Renal cortical epithelial cell (primary cell): ENCODE measurements around the gene GPR18. TPM values are rescaled to one million over a fixed set of nuclear protein-coding genes. Genes with fewer than 3 reads are reported as not detected.
"Not testable (repeated sequence)": the region's sequence is repeated elsewhere in the genome, so short reads cannot be mapped to it uniquely, and the experiment has no call there.

Experiments used
- DNase-seq: peaks from one replicate; pipeline ENCODE4 v3.0.0-alpha.2; 2011; ENCODE audit warnings: low read depth
- total RNA-seq: library from RNA; depleted of rRNA; stranded (reverse); fragments of >200 nt; gene quantifications from 2 replicates; pipeline ENCODE4 v1.2.3, GENCODE V29; 2014

Gene GPR18
- total RNA-seq, 1 donor from 2014 or later: not detected

DNA sequence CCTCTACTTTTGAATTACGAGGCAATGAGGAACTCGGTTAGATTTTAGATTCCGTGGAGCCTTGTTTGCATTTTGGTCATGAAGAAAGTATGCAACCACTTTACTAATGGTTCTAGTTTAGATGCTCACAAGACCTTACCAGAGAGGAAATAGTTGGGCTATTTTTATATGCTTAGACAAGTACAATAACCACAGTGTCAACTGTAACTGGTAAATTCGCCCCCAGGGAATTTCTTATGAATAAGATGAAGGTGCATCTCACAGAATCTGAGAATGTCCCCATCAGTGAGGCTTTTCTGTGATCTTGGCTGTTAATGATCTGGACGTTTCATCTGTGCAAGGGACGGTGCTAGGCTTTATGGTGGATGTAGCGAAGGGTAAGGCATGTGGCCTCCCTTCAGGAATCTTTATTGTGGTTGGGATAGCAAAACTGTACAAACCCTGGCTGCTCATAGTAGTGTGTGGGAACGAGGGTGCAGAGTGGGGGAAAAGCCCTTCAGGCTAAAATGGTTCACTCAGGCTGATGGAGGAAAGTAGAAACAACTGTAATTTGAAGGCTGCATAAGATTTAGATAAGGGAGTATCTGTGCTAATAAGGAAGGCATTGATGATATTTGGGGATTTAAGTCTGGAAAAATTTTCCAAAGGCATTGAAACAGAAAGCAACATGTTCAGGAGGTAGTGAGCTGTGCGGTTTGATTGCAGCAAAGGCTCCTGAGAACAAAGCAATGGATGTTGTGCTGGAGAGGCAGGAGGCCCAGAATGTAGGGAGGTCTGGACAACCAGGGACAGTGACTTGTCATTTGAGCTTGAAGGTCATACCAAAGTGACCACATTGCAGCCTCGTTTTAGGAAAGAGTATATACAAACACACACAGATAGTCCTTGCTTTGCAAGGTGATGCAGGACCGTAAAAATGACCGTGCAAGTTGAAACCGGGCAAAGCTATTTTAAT, 29.2 kb downstream of the GPR18 start:
- DNase-seq: peak; percentile 88

DNA sequence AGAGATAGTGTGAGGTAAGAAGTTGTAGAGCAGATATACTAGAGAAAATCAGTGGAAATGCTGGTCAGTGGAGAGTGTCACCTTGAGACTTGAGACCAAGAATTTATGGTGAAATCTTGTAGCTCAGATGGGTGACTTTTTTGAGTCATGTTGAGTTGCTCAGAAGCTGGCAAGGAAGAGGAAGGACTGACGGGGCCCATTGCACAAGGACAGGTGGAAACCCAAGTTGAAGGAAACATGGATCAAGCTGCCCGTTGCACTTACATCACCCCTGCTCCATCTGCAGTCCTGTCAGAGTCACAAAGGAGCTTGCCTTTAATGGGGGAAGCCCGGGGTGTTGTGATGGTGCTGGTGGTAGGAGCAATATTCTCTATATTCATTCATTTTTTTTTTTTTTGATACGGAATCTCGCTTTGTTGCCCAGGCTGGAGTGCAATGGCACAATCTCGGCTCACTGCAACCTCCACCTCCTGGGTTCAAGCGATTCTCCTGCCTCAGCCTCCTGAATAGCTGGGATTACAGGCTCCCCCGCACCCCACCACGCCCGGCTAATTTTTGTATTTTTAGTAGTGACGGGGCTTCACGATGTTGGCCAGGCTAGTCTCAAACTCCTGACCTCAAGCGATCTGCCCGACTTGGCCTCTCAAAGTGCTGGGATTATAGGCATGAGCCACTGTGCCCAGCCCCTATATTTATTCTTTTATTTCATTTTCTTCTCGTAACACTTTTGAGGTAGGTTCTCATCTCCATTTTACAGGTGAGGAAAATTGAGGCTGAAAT, 30.1 kb downstream of the GPR18 start:
- DNase-seq: peak; percentile 11

DNA sequence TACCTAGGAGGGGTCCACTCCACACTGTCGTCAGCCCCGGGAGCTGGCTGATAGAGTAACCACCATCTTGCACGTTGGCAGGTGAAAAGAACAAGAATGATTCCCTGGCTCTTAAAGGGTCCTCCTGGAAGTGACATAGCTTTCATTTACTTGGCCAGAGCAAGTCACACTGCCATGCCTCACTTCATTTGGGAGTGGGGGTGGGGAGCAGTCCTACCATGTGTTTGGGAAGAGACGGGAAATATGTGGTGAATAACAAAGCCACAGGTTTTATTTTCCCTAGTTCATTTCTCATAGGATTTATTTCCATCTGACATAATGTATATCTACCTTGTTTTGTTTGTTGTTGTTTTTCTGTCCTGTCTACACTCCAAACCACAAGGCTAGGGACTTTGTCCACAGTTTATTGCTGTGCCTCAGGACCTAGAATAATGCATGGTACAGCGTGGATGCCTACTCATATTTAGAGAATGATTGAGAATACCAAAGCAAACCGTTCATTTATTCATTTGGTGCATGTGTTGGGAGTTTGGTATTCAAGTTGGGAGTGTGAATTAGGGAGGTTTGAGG, 30.8 kb downstream of the GPR18 start:
- no peak for DNase-seq

DNA sequence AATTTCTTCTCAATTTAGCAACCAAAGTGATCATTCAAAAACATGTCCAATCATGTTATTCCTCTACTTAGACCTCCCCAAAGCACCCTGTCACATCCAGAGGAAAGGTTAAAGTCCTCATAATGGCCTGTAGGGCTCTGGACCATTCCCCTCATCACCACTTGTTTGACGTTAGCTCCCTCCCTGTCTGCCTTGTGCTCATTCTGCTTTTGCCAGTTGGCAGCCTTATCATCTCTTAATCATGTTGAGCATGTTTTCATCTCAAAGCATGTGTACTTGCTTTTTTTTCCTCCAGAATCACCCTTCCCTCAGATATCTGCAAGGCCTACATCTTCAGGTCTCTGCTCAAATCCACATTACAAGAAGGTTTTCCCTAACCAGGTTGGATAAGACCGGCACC, 31.7 kb downstream of the GPR18 start:
- DNase-seq: no peak

DNA sequence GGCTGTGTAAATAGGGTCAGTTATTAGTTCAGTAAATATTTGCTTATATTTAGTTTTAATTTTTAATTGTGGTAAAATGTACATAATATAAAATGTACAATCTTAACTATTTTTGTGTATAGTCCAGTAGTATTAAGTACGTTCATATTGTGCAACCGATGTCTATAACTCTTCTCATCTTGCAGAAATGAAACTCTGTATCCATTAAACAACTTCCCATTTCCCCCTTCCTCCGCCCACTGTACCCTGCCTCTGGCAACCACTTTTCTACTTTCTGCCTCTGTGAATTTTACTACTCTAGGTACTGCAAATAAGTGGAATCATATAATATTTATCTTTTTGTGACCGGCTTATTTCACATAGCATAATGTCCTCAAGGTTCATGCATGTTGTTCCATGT, 33.1 kb downstream of the GPR18 start:
- no peak for DNase-seq

DNA sequence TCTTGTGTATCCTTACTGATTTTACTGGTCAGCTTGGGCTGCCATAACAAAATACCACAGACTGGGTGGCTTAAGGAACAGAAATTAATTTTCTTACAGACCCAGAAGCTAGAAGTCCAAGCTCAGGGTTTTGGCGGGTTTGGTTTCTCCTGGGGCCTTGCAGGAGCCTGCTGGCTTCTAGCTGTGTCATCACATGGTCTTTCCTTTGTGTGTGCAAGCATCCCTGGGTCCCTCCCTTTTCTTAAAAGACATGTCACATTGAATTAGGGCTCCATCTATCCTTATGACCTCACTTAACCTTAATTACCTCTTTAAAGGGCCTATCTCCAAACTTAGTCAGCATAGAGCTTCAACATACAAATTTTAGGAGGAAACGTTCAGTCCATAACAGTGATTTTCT, 34.2 kb downstream of the GPR18 start:
- no peak for DNase-seq

DNA sequence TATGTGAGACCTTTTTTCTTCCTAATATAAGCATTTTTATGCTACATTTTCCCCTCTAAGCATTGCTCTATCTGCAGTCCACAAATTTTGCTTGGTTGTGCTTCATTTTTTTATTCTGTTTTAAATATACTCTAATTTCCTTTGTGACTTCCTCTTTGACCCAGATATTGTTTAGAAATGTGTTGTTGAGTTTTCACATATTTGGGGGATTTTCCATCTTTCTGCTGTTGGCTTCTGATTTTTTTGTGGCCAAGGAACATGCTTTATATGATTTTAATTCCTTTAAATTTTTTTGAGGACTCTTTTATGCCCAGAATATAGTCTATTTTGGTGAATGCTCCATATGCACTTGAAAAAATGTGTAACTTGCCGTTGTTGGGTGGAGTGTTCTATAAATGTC, 34.6 kb downstream of the GPR18 start:
- DNase-seq: no peak

DNA sequence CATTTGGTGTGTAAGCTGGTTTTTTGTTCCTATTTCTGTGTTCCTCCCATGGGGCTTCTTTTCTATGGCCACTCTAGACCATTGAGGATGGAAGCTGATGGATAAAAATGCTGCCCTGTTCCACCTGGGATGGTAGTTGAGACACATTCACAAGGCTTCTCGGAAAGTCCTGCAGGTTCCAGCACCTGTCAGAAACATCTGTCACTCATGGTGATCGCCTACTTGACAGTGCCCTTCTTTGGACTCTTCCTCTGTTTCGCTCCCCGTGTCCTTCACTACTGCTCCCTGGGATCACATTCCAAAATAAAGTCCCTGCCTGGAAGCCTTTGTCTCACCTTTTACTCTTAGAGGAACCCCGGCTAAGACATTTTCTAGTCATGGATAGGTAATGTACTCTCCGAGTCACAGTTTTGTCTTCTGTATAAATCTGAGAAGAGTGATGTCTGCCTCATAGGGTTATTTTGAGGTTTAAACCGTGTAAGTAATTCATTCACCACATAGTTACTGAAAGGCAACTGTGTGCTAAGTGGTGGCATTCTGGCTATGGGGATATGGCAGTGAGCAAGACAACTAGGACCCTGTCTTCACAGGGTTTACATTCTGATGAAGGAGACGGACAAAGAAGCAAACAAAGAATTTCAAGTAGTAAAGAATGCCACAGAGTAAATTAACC, 36.5 kb downstream of the GPR18 start:
- no peak for DNase-seq

DNA sequence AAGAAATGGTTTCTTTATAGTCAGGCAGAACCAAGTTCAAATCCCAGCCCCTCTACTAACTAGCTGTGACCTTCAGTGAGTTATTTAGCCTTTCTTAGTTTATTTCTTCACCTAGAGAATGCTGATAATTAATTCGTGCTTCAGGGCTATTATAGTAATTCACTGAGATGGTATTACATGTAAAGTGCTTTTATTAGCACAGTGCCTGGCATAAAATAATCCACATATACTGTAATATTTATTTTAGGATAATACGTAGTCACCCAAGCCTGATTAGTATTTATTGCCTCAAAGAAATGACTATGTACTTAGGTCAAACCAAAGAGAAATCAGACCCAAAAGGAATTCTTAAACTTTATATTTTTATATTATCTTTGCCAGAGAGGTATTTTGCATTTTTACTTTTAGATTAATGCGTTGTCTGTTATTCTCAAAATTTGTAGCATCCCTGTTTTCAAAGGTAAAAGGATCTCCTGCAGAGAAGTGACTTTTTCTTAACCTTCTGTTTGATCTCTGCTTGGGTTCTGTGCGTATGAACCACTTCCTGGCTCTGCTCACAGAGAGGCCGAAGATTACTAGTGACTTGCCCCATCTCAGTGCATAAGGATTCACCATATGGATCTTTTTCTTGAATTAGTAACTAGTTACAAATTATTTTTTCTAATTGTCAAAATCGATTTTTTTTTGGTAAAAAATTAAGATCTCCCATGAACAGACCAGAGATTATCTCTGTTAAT, 37.8 kb downstream of the GPR18 start:
- DNase-seq: no peak

DNA sequence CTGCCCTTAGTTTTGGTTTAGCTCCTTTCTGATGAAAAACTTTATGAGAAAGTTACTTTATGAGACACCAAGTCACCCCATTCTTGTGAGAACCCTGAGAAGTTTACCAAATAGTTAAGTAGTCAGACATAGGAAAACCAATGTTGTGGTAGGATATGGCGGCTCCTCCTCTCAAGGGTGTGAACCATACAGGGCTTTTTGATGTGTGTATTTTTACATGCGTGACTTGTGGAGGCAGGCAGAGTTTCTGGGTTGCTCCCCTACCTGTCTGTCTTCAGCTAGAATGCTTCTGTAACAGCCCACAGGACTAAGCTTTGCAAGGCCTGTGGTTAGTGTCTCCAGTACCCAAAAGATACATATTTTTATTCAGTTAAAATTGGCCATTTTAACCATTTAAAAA, 39.2 kb downstream of the GPR18 start:
- DNase-seq: no peak

DNA sequence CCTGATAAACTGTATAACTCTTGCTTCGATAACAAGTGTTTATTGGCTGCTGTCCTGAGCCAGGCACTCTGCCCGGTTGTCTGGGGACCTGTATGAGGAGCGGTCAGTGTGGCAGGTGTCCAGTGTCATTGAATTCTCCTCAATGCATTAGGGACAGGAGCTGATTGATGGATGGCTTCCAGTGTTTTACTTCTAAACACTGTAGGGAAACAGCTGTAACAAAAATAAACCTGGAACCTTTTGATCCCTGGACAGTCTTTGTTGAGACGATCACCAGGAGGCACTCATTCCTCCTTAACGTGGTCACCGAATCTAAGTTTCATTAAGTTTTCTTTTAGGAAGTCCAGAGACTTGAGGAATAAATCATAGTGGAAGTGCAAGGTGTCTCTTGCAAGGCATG, 39.6 kb downstream of the GPR18 start:
- no peak for DNase-seq

DNA sequence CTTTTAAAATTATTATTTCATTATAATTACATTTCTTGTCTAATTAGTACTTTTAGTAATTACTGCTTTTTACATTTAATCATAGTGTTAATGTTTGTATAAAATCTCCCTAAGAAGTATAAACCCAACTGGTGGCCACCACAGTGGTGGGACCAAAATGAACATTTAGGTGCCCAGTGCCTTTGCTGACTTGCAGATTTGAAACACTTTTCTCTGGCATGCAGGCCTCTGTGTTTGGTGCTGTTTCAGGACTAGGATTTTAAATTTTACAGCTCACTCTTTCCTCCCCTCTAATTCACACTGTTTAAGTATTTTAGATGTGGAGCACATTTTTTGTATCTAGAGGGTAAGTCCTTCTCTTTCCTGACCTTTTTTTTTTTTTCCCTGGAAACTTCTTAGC, 40.1 kb downstream of the GPR18 start:
- DNase-seq: no peak

DNA sequence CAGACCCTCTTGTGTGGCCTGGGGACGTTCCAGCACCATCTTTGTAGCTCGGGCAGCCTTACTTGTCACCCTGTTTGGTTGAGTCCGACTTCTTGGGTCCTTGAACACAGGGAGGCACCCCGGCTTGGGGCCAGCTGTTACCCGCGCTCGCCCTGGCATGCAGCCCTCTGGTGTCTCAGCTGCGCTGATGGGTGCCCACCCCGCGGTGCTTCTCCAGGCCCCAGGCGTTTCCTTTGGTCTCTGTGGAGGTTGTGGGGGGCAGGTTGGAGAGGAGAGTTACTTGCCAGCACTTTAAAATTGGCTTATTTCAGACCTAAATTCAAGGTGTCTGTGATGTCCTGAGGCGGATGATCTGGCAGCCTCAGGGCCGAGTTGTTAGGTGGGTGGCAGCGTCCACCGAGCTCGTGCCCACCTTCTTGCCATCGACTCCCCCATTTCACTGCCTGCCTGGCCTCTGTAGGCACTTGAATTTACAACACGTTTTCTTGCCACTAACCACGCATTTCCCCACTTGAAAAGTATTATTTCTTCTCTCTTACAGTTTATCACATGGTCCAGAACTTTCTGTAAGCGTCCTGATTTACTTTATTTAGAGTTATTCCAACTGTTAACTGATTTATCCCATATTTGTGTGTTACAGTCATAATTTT, 40.6 kb downstream of the GPR18 start:
- DNase-seq: no peak

DNA sequence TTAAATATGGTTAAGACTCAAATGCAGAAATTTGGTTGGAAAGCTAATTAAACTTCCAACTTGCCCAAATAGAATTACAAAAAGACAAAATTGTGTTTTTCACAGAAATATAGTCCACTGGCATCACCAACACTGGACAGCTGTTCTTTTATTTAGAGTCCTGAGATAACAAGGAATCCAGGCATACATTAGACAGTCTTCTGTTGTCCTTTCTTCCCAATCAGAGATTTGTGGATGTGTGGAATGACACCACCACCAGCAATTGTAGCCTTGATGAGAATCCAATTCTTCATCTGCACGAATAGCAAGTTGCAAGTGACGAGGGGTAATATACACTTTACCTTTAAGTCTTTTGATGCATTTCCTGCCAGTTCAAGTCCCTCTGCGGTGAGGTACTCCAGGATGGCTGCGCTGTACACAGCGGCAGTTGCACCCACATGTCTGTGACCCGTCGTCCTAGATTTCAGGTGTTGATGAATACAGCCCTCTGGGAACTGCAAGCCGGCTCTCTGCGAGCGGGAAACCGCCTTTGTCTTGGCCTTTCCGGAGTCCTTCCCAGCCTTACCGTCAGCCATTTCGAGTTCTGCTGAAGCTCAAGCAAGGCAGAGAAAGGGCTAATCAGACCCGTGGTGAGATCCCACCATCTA, 42.9 kb downstream of the GPR18 start:
- DNase-seq: no peak

DNA sequence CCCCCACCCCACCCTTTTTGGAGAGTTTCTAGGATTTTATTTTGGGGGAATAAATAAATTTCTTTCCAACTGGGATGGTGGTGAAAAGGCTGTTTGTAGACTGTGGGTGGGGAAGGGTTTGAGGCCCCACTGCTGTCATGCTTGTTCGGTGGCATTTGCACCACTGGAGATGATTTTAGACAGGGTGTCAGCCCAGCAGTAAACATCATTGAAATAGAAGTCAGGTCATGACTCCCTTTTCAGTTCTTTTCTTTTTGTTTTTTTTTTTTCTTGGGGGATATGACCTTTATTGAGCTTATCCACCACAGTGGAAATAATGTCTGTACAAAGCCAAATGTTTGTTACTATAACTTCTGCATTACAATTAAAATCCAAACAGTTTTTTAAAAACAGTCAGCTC, 43.4 kb downstream of the GPR18 start:
- DNase-seq: no peak

DNA sequence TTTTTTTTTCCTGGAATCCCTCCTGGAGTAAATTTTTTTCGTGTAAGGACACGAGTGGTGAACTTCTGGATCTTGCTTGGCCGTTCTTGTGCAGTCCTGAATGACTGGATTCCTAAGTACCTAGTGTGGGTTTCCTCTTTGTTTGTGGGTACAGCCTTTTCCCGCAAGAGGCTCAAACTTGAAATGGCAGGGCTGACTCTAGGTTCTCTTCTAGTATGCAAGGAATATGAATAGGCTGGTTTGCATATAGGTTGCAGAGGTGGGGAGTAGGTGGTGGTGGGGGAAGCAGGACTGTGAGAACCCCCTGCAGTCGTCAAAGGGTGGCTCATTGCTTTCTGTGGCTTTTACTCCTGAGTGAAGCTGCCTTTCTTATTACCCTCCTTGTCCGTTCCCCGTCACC, 43.9 kb downstream of the GPR18 start:
- DNase-seq: no peak

DNA sequence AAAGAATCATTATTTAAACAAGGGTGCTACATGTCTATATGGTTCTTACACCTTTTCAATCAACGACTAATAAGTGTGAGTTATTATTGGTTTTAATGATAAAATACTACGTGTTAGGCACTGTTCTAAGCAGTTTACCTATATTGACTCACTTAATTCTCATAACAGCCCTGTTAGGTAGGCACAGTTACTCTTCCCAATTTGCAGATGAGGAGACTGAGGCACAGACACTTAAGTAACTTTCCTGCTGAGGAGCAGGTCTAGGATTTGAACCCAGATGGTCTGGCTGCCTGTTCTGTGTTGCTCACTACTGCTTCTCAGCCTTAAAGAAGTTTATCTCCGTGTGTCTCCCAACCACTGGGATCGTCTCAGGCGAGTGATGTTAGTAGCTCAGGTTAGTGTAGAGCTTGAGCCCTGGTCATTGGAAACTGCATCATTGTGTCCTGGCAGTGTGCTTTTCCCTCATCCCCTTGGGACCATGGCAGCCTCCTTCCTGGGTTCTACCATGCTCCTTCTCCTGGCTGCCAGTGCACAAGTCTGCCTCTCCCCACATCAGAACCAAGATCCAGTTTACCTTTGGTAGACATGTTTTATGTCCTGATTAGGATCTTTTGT, 46.7 kb downstream of the GPR18 start:
- DNase-seq: no peak

DNA sequence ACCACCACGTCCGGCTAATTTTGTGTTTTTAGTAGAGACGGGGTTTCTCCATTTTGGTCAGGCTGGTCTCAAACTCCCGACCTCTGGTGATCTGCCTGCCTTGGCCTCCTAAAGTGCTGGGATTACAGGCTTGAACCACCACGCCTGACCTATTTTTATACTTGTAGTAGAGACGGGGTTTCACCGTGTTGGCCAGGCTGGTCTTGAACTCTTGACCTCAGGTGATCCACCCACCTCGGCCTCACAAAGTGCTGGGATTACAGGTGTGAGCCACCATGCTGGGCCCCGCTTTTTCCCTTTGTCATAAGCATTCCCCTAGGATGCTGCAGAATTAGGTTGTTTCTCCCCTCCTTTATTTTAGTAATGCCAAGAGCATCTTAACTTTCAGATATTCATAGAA, 47.6 kb downstream of the GPR18 start:
- not testable (repeated sequence) for DNase-seq

DNA sequence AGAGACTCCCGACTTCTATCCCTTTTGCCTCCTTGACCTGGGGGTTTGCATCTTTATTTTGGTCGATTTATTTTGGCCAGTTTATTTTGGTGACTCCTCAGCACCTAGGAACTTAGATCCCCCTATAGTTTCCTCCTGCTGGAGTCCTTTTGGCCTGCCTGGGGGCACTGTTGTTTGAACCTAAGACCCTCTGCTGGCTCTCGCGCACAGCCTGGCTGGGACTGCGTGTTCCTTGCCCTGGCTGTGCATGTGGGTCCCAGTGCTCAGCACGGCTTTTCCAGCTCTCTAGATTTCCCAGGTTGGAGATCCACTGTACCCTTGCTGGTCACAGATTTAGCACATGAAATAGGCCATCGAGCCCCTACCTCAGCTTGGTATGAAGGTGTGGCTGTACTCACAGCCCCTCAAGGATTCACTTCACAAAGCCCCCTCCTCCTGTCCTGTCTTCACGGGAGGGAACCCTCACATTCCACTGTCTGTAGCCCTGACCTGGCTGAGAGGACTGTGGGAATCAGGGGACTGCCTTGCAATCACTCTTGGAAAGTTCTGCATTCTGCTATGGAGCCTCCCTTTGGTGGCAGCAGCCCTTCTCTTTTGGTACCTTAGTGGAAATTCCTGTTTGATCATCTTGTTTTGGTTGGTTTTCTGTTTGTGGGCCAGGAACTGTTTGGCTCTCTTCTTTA, 49.2 kb downstream of the GPR18 start:
- no peak for DNase-seq
